ENCODE measurements around the gene SERPINB13.
"Not testable (repeated sequence)": the region's sequence is repeated elsewhere in the genome, so short reads cannot be mapped to it uniquely, and the experiment has no call there.

Gene SERPINB13

GRCh38 chr18:63590373-63590772, 3.2 kb downstream of the SERPINB13 start:
- DNase-seq (ENCODE audit: low read depth in 2 of 2) = no peak

GRCh38 chr18:63590966-63591695, 4.0 kb downstream of the SERPINB13 start:
- no peak for DNase-seq (ENCODE audit: low read depth in 2 of 2)

GRCh38 chr18:63591725-63592124, 4.6 kb downstream of the SERPINB13 start:
- no peak for DNase-seq (ENCODE audit: low read depth in 2 of 2)

- DNase-seq (ENCODE audit: low read depth in 2 of 2) = no peak
Observed at GRCh38 chr18:63592471-63592870, 5.3 kb downstream of the SERPINB13 start.

- no peak for DNase-seq (ENCODE audit: low read depth in 2 of 2)
Observed at GRCh38 chr18:63596964-63597363, 9.8 kb downstream of the SERPINB13 start.

GRCh38 chr18:63603355-63603754, 16.2 kb downstream of the SERPINB13 start:
- DNase-seq (ENCODE audit: low read depth in 2 of 2) = no peak

- no peak for DNase-seq (ENCODE audit: low read depth in 2 of 2)
Observed at GRCh38 chr18:63603772-63604171, 16.6 kb downstream of the SERPINB13 start.

- no peak for DNase-seq (ENCODE audit: low read depth in 2 of 2)
Observed at GRCh38 chr18:63604791-63605567, 17.8 kb downstream of the SERPINB13 start.

GRCh38 chr18:63606526-63606925, 19.4 kb downstream of the SERPINB13 start:
- no peak for DNase-seq (ENCODE audit: low read depth in 2 of 2)

- DNase-seq (ENCODE audit: low read depth in 2 of 2) = no peak
Observed at GRCh38 chr18:63613420-63613819, 26.3 kb downstream of the SERPINB13 start.

- no peak for DNase-seq (ENCODE audit: low read depth in 2 of 2)
Observed at GRCh38 chr18:63617049-63617914, 30.1 kb downstream of the SERPINB13 start.

GRCh38 chr18:63617915-63618234, 30.7 kb downstream of the SERPINB13 start:
- no peak for DNase-seq (ENCODE audit: low read depth in 2 of 2)

GRCh38 chr18:63619661-63620060, 32.5 kb downstream of the SERPINB13 start:
- DNase-seq (ENCODE audit: low read depth in 2 of 2) = no peak

- DNase-seq (ENCODE audit: low read depth in 2 of 2) = no peak
Observed at GRCh38 chr18:63624863-63625262, 37.7 kb downstream of the SERPINB13 start.

- DNase-seq (ENCODE audit: low read depth in 2 of 2) = no peak
Observed at GRCh38 chr18:63626431-63626830, 39.3 kb downstream of the SERPINB13 start.

- DNase-seq (ENCODE audit: low read depth in 2 of 2) = no peak
Observed at GRCh38 chr18:63627819-63628218, 40.7 kb downstream of the SERPINB13 start.

- no peak for DNase-seq (ENCODE audit: low read depth in 2 of 2)
Observed at GRCh38 chr18:63637703-63638102, 50.6 kb downstream of the SERPINB13 start.

- DNase-seq (ENCODE audit: low read depth in 2 of 2) = not testable (repeated sequence)
Observed at GRCh38 chr18:63641157-63641680, 54.1 kb downstream of the SERPINB13 start.

- DNase-seq (ENCODE audit: low read depth in 2 of 2) = not testable (repeated sequence)
Observed at GRCh38 chr18:63642668-63643356, 55.7 kb downstream of the SERPINB13 start.

GRCh38 chr18:63644142-63644541, 57.0 kb downstream of the SERPINB13 start, which contains the start of gene SERPINB4:
Gene SERPINB4, minus strand, starts transcription at chr18:63644256. Its CDS starts 679 bp downstream, at chr18:63643577.
- DNase-seq (ENCODE audit: low read depth in 2 of 2) = not testable (repeated sequence)

- DNase-seq (ENCODE audit: low read depth in 2 of 2) = not testable (repeated sequence)
Observed at GRCh38 chr18:63644694-63645093, 57.6 kb downstream of the SERPINB13 start.

All from activated CD8-positive, alpha-beta memory T cell treated with anti-CD3 and anti-CD28 coated beads for 4 hours (primary cell).